ENCODE measurements around the gene KLHL12. TPM values are rescaled to one million over a fixed set of nuclear protein-coding genes. Genes with fewer than 3 reads are reported as not detected.

KLHL12 gene
- total RNA-seq, 2 experiments from 2014 or later: 37.4 to 39.3 TPM

- POLR2A ChIA-PET: no interaction called here
- CTCF ChIA-PET: interaction anchor here (1.3 to 1.4 kb wide), 2 partner anchors 11 to 145 kb away, joined by 3 to 4 read pairs; no protein-coding TSS in a partner anchor
These were observed 72.2 kb downstream of the KLHL12 start for GRCh38 chr1:202854787-202855186.

GRCh38 chr1:202852163-202852904 lies 74.7 kb downstream of the KLHL12 start:
- ChIA-PET POLR2A (interaction anchor here (0.6 kb wide), 1 partner anchor 16 kb away, joined by 4 read pairs; no protein-coding TSS in a partner anchor), CTCF (interaction anchor here (1.1 to 1.6 kb wide), 2 partner anchors 9 to 14 kb away, joined by 3 to 4 read pairs; no protein-coding TSS in a partner anchor)

GRCh38 chr1:202850593-202851362 lies 76.3 kb downstream of the KLHL12 start:
- POLR2A ChIA-PET: no interaction called here
- CTCF ChIA-PET: interaction anchor here (0.6 kb wide), 1 partner anchor 91 kb away, joined by 6 read pairs; no protein-coding TSS in a partner anchor

- ChIA-PET CTCF (no interaction called here), POLR2A (no interaction called here)
These were observed 78.9 kb downstream of the KLHL12 start for GRCh38 chr1:202848191-202848542.

- ChIA-PET POLR2A (no interaction called here), CTCF (no interaction called here)
These were observed 82.1 kb downstream of the KLHL12 start for GRCh38 chr1:202844935-202845334.

- POLR2A ChIA-PET: no interaction called here
- CTCF ChIA-PET: no interaction called here
These were observed 82.8 kb downstream of the KLHL12 start for GRCh38 chr1:202844259-202844658.

GRCh38 chr1:202843081-202843480 lies 84.0 kb downstream of the KLHL12 start:
- ChIA-PET CTCF (interaction anchor here (1.0 kb wide), 1 partner anchor 11 kb away, joined by 4 read pairs; no protein-coding TSS in a partner anchor), POLR2A (no interaction called here)

Other genes with a start within 250 kb of the KLHL12 start
- gene SYT2, start 216.8 kb downstream of the KLHL12 start, total RNA-seq: not detected
- 10 to 100 TPM; 20.3 to 26.8 TPM for gene KDM5B, start 118.8 kb downstream of the KLHL12 start, total RNA-seq
- gene PCAT6, start 116.3 kb downstream of the KLHL12 start, total RNA-seq: under 1 TPM; 0.59 to 0.73 TPM
- gene RABIF, start 38.1 kb downstream of the KLHL12 start, total RNA-seq: 10 to 100 TPM; 11.4 to 11.7 TPM
- gene ADIPOR1, start 31.1 kb upstream of the KLHL12 start, total RNA-seq: 10 to 100 TPM; 92.0 to 94.4 TPM
- gene CYB5R1, start 40.0 kb upstream of the KLHL12 start, total RNA-seq: 10 to 100 TPM; 20.4 to 21.3 TPM
- gene TMEM183A, start 80.1 kb upstream of the KLHL12 start, total RNA-seq: 10 to 100 TPM; 74.9 to 83.3 TPM
- 10 to 100 TPM; 14.7 TPM for gene PPFIA4, start 99.3 kb upstream of the KLHL12 start, total RNA-seq
- not detected for gene MYOG, start 158.8 kb upstream of the KLHL12 start, total RNA-seq
- gene ADORA1, start 200.5 kb upstream of the KLHL12 start, total RNA-seq: not detected
- gene MYBPH, start 248.6 kb upstream of the KLHL12 start, total RNA-seq: not detected

Data from activated CD8-positive, alpha-beta memory T cell treated with anti-CD3 and anti-CD28 coated beads for 36 hours (primary cell).